Measurements from ENCODE around the gene CEP162.

- TF ChIP-seq CTCF (IDR thresholded peaks at IDR 0.05) (no peak), POLR2AphosphoS5 (IDR thresholded peaks at IDR 0.05) (no peak), POLR2A (IDR thresholded peaks at IDR 0.05) (no peak)
Observed at GRCh38 chr6:84136364-84137050, 90.9 kb downstream of the CEP162 start.

Measured in breast epithelium (tissue), 3 donors.